GM18868 (cell line): ENCODE measurements around the gene AGFG1.
"Not testable (repeated sequence)": the region's sequence is repeated elsewhere in the genome, so short reads cannot be mapped to it uniquely, and the experiment has no call there.

ENCODE experiments used
- ATAC-seq: cut with Tn5 transposase; IDR thresholded peaks from one replicate; pipeline ENCODE4 v1.9.1; 2021; ENCODE audit warnings: mild to moderate bottlenecking, moderate library complexity; ENCODE audit not compliant: unreplicated experiment

Gene AGFG1

DNA sequence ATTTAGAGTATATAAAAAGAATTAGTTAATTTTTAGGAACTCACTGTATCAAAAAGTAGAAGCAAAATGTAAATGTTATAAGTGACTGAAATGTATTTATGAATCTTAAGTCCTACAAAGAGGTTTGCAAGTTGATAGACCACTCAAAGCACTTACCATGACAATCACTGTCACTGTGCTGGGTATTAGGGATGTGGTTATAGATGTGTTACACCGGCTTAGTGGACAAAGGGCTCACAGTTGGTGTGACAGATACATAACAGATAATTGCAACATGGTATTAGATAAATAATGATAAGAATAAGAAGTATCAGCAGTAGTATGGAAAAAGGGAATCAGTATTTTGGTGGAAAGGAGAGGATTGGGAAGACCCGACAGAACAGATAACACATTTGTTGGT lies 21.6 kb downstream of the AGFG1 start:
- no peak for ATAC-seq

GRCh38 chr2:227497158-227497557 lies 25.2 kb downstream of the AGFG1 start:
- ATAC-seq, result no peak

- ATAC-seq, result no peak
Observed at GRCh38 chr2:227499627-227500300, 27.8 kb downstream of the AGFG1 start.

DNA sequence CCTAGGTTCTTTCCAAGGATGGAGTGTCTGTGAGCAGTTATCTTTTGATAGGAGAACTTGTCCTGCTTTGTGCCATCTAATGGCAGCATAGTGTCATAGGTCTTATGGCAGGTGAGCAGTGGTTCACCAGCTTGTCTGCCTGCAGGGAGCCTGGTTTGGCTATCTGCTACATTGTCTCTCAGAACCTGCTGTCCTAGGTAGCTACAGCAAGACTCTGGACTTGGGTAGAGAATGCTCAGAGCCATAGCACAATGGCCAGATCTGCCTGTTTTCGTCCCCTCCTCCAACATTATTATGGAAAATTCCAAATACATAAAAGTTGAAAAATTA lies 28.3 kb downstream of the AGFG1 start:
- ATAC-seq, result no peak

GRCh38 chr2:227503433-227504406 lies 31.8 kb downstream of the AGFG1 start:
- no peak for ATAC-seq

DNA sequence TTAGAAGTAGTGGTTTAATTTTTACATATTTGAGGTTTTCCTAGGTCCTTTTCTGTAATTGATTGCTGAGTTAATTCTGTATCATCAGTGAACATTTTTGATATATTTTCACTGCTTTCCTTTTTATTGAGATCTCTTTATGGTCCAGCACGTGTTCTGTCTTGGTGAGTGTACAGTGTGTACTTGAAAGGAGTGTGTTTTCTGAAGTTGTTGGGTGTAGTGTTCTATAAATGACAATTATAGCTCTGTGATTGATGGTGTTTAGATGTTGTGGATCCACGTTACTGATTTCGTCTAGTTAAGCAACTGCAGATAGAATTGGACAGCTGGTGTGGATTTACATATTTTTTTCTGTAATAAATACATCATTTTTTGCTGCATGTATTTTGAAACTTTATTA lies 32.7 kb downstream of the AGFG1 start:
- ATAC-seq, result no peak

DNA sequence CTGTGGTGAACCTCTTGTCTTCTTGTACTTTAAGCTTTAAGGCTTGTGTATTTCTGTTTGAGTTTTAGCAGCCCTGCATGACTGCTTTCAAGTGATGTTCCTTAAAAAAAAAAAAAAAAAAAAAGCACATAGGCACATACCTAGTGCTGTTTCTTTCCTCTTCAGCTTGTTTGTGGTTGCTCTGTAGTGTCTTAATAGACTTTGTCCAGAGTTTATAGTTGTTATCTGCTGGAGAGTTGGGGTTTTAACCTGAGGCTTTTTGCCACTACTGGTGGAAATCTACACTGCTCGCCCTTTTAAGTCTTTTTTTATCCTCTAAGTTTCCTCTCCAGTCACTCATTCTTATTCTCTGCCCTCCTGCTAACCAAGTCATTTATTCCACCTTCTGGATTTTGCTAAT lies 34.5 kb downstream of the AGFG1 start:
- ATAC-seq, result no peak

DNA sequence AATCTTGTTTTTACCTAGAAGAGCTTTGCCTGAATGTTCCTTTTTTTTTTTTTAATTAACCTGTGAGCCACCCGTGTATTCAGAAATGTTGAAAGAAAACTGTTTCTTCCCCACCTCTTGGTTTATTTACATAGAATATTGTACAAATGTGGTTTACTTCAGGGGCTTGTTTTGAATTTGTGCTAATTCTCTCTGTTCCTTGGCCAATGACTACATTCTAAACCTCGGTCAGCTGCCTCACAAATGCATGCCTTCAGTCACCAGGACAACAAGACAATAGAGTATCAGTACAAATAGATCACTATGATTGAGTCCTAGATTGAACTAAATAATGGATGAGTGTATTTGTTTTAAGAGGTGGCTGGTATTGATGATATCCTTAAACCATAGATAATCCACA lies 36.0 kb downstream of the AGFG1 start:
- peak; percentile 52 for ATAC-seq

- no peak for ATAC-seq
Observed at GRCh38 chr2:227509076-227509475, 37.1 kb downstream of the AGFG1 start.

- no peak for ATAC-seq
Observed at GRCh38 chr2:227509824-227510619, 38.1 kb downstream of the AGFG1 start.

DNA sequence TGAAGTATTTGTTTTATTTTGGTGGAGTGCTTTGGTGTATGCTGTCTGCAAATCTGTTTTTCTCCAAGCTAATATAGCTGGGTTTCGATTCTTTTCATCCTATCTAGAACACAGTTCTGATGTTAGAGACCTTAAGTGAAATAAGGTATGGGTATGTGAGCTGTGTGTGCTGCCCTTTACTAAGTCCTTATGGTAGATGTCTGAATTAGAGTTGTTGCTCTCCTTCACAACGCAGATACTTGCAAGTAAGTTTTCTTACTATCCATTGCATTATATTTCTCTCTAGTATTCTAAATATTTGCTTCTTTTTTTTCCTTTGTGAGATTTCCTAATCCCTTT lies 38.6 kb downstream of the AGFG1 start:
- no peak for ATAC-seq

DNA sequence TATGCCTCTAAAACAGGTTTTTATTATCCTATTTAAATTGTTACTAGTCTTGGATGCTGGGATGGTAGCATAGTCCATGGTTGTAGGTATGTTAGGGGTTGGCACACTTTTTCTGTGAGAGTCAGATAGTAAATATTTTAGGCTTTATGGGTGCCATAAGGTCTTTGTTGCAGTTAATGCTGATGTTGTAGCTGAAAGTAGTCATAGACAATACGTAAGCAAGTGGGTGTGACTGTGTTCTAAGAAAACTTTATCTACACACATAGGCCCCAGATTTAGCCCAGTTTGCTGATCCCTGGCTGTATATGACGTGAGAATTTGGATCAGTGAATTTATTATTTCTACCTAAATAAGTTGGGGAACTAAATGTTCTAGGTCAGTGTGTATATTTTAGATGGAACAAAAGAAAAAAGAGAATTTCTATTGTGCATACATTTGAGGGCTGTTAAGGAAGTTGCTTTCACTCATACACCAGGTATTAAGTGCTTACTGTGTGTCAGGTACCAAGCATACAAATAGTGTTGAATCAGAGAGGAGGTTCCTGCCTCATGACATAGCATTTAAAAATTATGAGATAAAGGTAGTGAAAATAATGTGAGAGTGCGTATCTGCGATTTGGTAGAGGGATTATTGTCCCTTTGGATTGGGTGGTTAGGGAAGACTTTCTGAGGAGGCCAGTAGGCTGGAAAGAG lies 39.4 kb downstream of the AGFG1 start:
- no peak for ATAC-seq

GRCh38 chr2:227511955-227512354 lies 40.0 kb downstream of the AGFG1 start:
- ATAC-seq, result no peak

GRCh38 chr2:227513113-227513512 lies 41.2 kb downstream of the AGFG1 start:
- ATAC-seq, result no peak

DNA sequence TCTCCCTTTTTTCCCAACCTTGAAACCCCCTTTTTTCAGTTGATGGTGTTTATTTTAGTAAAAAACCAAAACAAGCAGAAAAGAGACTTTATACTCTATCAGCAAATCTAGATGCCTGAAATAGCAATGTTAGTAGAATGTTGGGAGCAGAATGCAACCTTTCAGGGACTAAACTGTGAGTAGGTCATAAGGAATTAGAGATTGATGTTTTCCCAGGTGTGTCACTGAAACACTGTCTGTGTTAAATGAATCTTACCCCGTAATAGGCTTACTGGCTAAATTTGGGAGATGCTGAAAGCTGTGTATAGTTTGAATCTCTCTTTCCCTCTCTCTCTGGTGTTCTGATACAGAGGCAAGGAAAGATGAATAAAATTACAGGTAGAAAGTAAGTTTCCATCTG lies 43.8 kb downstream of the AGFG1 start:
- ATAC-seq, result no peak

GRCh38 chr2:227517724-227518123 lies 45.8 kb downstream of the AGFG1 start:
- ATAC-seq, result no peak

- ATAC-seq, result not testable (repeated sequence)
Observed at GRCh38 chr2:227518278-227518865, 46.4 kb downstream of the AGFG1 start.

DNA sequence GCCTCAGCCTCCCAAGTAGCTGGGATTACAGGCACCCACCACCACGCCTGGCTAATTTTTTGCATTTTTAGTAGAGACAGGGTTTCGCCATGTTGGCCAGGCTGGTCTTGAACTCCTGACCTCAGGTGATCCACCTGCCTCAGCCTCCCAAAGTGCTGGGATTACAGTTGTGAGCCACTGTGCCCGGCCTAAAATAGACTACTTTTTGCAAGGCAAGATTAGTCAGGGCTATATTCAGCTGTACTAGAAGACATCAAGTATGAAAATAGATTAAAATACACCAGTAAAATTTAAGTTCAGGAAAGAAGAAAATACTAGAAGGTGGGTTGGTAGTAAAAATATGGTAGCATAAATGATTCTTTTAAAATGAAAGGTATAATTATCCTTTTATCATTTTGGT lies 49.2 kb downstream of the AGFG1 start:
- ATAC-seq, result not testable (repeated sequence)

GRCh38 chr2:227524665-227525064 lies 52.7 kb downstream of the AGFG1 start:
- no peak for ATAC-seq

DNA sequence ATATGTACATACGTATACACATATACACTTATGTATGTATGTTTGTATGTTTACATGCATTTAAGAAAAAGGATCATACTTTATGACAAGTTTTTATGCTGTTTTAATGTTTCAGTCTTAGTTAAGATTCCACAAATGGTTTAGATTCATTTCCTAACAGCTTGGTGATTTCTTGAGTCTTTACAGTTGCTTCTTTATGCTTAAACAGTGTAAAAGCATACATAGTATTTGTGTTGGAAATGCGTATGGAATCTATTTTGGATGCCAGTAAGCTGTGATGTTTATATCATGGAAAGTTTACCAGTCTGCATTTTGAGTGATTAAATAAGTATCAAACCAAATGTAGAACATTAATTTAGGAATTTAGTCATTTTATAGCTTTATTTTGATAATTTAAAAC lies 55.4 kb downstream of the AGFG1 start:
- ATAC-seq, result no peak

GRCh38 chr2:227528803-227529202 lies 56.8 kb downstream of the AGFG1 start:
- ATAC-seq, result no peak
